ENCODE results near the gene TSEN34.

- TF ChIP-seq POLR2AphosphoS5 (IDR thresholded peaks at IDR 0.05; ENCODE audit: borderline replicate concordance, low read depth, low read length), result no peak
- TF ChIP-seq EZH2 (IDR thresholded peaks at IDR 0.05), result no peak
These were observed 39.6 kb upstream of the TSEN34 start for GRCh38 chr19:54151362-54152035.
